Tibial nerve (tissue), 4 donors: ENCODE measurements around the gene GBP5.
"Not testable (repeated sequence)": the region's sequence is repeated elsewhere in the genome, so short reads cannot be mapped to it uniquely, and the experiment has no call there.

Source experiments
- EP300 ChIP-seq, 2 donors: sonication (generic); formaldehyde crosslinking; IDR thresholded peaks; one replicate each; pipeline ENCODE4 v1.6.1; 2017; ENCODE audit warnings: antibody characterized with exemption in 2 of 2, mild to moderate bottlenecking in 1 of 2
- TF ChIP-seq, protein P1 (sequence below), 5 experiments: fragments of 200-600 bp in 3 of 5; fragments of 450-650 bp in 2 of 5; sonication (generic) in 3 of 5; IDR thresholded peaks; one replicate each; pipeline ENCODE4 v1.5.1; 2016 to 2019; ENCODE audit warnings: antibody characterized with exemption in 5 of 5, mild to moderate bottlenecking in 3 of 5, moderate library complexity in 2 of 5

DNA sequence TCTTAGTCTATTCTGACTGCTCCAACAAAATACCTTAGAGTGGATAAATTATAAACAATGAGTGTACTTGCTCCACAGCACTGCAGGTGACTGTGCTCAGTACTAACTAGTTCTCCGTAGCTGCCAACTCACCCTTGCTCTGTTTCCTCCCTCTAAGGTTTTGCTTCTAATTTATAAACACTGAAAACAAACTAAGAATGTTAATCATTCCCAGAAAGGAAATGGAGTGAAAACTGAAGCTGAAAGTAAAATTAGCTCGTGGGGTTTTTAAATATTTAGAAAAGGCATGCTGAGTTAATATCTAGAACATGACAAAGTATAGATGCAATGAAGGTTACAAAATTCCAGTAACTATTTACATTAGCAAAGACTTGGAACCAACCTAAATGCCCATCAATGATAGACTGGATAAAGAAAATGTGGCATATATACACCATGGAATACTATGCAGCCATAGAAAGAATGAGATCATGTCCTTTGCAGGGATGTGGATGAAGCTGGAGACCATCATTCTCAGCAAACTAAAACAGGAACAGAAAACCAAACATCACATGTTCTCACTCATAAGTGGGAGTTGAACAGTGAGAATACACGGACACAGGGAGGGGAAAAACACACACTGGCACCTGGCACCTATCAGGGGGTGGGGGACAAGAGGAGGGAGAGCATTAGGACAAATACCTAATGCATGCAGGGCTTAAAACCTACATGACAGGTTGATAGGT, 27.2 kb upstream of the GBP5 start:
- TF ChIP-seq, protein P1, sequence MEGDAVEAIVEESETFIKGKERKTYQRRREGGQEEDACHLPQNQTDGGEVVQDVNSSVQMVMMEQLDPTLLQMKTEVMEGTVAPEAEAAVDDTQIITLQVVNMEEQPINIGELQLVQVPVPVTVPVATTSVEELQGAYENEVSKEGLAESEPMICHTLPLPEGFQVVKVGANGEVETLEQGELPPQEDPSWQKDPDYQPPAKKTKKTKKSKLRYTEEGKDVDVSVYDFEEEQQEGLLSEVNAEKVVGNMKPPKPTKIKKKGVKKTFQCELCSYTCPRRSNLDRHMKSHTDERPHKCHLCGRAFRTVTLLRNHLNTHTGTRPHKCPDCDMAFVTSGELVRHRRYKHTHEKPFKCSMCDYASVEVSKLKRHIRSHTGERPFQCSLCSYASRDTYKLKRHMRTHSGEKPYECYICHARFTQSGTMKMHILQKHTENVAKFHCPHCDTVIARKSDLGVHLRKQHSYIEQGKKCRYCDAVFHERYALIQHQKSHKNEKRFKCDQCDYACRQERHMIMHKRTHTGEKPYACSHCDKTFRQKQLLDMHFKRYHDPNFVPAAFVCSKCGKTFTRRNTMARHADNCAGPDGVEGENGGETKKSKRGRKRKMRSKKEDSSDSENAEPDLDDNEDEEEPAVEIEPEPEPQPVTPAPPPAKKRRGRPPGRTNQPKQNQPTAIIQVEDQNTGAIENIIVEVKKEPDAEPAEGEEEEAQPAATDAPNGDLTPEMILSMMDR (IDR thresholded peaks at IDR 0.05), result not testable (repeated sequence)
- TF ChIP-seq EP300 (IDR thresholded peaks at IDR 0.05), result not testable (repeated sequence)
